ENCODE data around the gene CRELD1. TPM values are rescaled to one million over a fixed set of nuclear protein-coding genes. Genes with fewer than 3 reads are reported as not detected.

The CRELD1 gene
- polyA plus RNA-seq, 3 donors = 16.1 to 23.4 (median 19.2) TPM

- peak within 1 kb of the TSS; percentile 51 for H3K9ac ChIP-seq (ENCODE audit: insufficient read depth, low read length, poor library complexity, severe bottlenecking)
- Mint-ChIP-seq H3K9me3 (no peaks in the 10 kb centered on the region), H3K36me3 (no peaks in the 10 kb centered on the region), H3K4me3 (peak within 1 kb of the TSS; percentile 75 to 88), H3K27ac (peak within 1 kb of the TSS in 1 of 7 donors; percentile 41), H3K4me1 (peaks cover 19% of the 10 kb centered on the region), H3K27me3 (ENCODE audit: low read depth in 3 of 3) (peaks cover 11 to 23% (median 13%) of the 10 kb centered on the region in 3 donors)
- 0% methylated on average over 37 of the region's 52 CpGs for WGBS (ENCODE audit: insufficient coverage)
- no peak for TF ChIP-seq CTCF (IDR thresholded peaks at IDR 0.05)
- no peaks in the 10 kb centered on the region for H4K20me1 ChIP-seq (ENCODE audit: insufficient read depth, low read length)
- H3K27ac ChIP-seq (ENCODE audit: low read depth in 1 of 2, low read length in 2 of 2) = no peak within 1 kb of the TSS
- peaks cover 10 to 14% of the 10 kb centered on the region in 2 donors for H3K4me1 ChIP-seq (ENCODE audit: control insufficient read depth in 1 of 2, insufficient read depth in 2 of 2, low read length in 2 of 2)
- H3K79me2 ChIP-seq (ENCODE audit: insufficient read depth, low read length) = no peaks in the 10 kb centered on the region
- no peaks in the 10 kb centered on the region for H3K9me3 ChIP-seq (replicated peaks in 1 of 2; ENCODE audit: control insufficient read depth in 1 of 2, insufficient read depth in 1 of 2, low read length in 2 of 2)
- H3K4me3 ChIP-seq (replicated peaks in 1 of 3; ENCODE audit: low read depth in 2 of 3, low read length in 3 of 3) = peak within 1 kb of the TSS; percentile 4 to 70 (median 7)
- peak within 1 kb of the TSS; percentile 63 for H2AFZ ChIP-seq (ENCODE audit: insufficient read depth, low read depth, low read length, poor library complexity, severe bottlenecking)
- intact Hi-C loops (cut with micrococcal nuclease) = no loop called here
- DNase-seq = peak; percentile 20 to 27 (median 21)
- H3K4me2 ChIP-seq (replicated peaks; ENCODE audit: extremely low read depth, low read length, poor library complexity, severe bottlenecking) = peak within 1 kb of the TSS; percentile 88
- peaks cover 2 to 8% of the 10 kb centered on the region in 2 donors for H3K27me3 ChIP-seq (ENCODE audit: control insufficient read depth in 2 of 2, insufficient read depth in 2 of 2, low read length in 2 of 2)
- no peaks in the 10 kb centered on the region for H3K36me3 ChIP-seq (replicated peaks in 1 of 2; ENCODE audit: control insufficient read depth in 1 of 2, insufficient read depth in 2 of 2, low read length in 2 of 2)
These were observed 18.6 kb downstream of the CRELD1 start, which contains the start of gene PRRT3 for GRCh38 chr3:9951962-9952805. PRRT3 (minus strand) TSS chr3:9952408; CDS start chr3:9950115, 2,293 bp downstream.

GRCh38 chr3:9955067-9955502 is 21.5 kb downstream of the CRELD1 start:
- WGBS (ENCODE audit: insufficient coverage) = 87% methylated on average over 9 of the region's 12 CpGs
- no peaks in the 10 kb centered on the region for H3K9me3 ChIP-seq (replicated peaks in 1 of 2; ENCODE audit: control insufficient read depth in 1 of 2, insufficient read depth in 1 of 2, low read length in 2 of 2)
- no peak overlapping the region for H3K9ac ChIP-seq (ENCODE audit: insufficient read depth, low read length, poor library complexity, severe bottlenecking)
- DNase-seq = no peak
- no peak for TF ChIP-seq CTCF (IDR thresholded peaks at IDR 0.05)
- no peak overlapping the region for H2AFZ ChIP-seq (ENCODE audit: insufficient read depth, low read depth, low read length, poor library complexity, severe bottlenecking)
- H3K27me3 ChIP-seq (ENCODE audit: control insufficient read depth in 2 of 2, insufficient read depth in 2 of 2, low read length in 2 of 2) = peaks cover 2 to 8% of the 10 kb centered on the region in 2 donors
- peaks cover 11 to 23% (median 13%) of the 10 kb centered on the region in 3 donors for H3K27me3 Mint-ChIP-seq (ENCODE audit: low read depth in 3 of 3)
- H3K4me3 ChIP-seq (replicated peaks in 1 of 3; ENCODE audit: low read depth in 2 of 3, low read length in 3 of 3) = no peak overlapping the region
- peaks cover 10 to 14% of the 10 kb centered on the region in 2 donors for H3K4me1 ChIP-seq (ENCODE audit: control insufficient read depth in 1 of 2, insufficient read depth in 2 of 2, low read length in 2 of 2)
- no peaks in the 10 kb centered on the region for H3K9me3 Mint-ChIP-seq
- H3K27ac Mint-ChIP-seq = no peak overlapping the region
- H3K4me2 ChIP-seq (replicated peaks; ENCODE audit: extremely low read depth, low read length, poor library complexity, severe bottlenecking) = no peak overlapping the region
- H3K4me3 Mint-ChIP-seq = no peak overlapping the region
- intact Hi-C loops (cut with micrococcal nuclease) = no loop called here
- no peaks in the 10 kb centered on the region for H3K36me3 Mint-ChIP-seq
- no peaks in the 10 kb centered on the region for H3K79me2 ChIP-seq (ENCODE audit: insufficient read depth, low read length)
- no peak overlapping the region for H3K27ac ChIP-seq (ENCODE audit: low read depth in 1 of 2, low read length in 2 of 2)
- H4K20me1 ChIP-seq (ENCODE audit: insufficient read depth, low read length) = no peaks in the 10 kb centered on the region
- no peaks in the 10 kb centered on the region for H3K36me3 ChIP-seq (replicated peaks in 1 of 2; ENCODE audit: control insufficient read depth in 1 of 2, insufficient read depth in 2 of 2, low read length in 2 of 2)
- peaks cover 19% of the 10 kb centered on the region for H3K4me1 Mint-ChIP-seq
